NCI-H1694 treated with DMSO at 0.1 percent for 48 hours (cell line): ENCODE measurements around the gene KDM5B.
"Not testable (repeated sequence)": the region's sequence is repeated elsewhere in the genome, so short reads cannot be mapped to it uniquely, and the experiment has no call there.

Experiments used
- DNase-seq: peaks from one replicate; lab custom pipeline; 2025; lab: John Stamatoyannopoulos, UW

The KDM5B gene

GRCh38 chr1:202812176-202813026, 4.2 kb upstream of the KDM5B start:
- no peak for DNase-seq

DNA sequence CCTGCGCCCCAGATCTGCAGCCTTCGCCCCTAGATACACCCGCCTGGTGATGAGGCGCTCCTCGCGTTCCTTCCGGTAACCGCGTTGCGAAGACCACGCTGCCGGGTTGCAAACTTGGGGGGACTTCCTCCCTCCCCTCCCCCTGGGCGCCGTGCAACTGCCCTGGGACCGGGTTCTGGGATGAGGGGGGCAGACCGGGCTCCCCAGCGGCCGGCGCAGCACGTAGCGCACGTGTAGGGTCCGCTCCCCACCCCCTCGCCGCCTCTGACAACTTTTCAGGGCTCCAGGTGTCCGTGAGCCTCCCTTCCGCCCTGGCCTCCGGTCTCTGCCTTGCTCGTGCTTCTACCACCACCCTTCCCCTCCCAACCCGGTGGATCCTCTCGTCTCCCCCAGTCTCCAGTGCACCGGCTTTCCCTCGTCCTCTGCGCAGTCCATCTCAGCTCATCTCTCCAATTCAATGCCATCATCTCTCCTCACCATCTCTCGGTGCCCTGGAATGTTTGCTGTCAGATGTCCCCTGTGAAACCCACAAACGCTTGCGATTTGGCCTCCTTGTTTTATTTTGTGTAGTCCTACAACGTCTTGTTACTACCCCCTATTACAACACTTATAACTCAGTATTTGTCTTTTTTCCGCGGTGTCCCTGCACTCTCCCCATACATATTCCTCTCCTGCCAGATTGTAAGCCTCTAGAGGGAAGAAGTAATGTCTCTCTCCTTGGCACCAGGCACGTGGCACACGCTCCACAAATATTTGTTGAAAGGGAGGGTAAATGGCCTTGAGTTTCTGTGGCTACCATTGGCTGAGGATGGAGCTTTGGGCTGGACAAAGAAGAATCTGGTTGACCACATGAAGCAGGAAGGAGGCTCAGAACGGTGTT, 3.3 kb upstream of the KDM5B start:
- DNase-seq = no peak

DNA sequence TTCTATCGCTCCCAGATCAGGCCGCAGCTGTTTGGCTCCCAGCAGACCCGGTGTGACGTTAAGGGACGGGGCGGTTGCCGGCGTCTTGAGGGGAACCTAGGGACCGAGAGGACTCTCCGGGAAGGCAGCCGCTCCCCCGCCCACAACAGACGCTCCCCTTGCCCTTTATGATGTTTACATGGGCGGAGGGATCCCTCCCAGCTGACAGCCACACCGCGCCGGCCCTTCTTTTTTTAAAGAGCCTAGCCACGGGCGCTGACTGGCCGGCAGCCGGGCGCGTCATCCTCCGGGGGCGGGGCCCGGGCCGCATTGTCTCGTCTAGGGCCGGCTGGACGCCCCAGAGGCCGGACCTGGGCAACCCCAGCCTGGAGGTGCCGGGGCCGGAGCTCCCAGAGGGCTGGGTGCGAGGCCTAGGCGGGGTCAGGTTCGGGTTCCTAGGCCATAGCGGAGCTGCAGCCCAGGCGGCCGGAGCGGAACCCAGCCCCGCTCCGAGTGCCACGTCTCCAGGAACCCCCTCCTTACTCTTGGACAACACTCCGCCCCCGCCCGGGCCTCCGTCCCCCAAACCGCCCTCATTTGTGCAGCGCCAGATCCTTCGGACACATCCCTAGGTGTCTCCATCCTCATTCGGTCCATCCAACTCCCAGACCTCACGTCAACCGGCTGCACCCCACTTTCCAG, 2.5 kb upstream of the KDM5B start, which contains the start of gene PCAT6:
PCAT6 (plus strand) TSS at position 340 of the 681 bp plus-strand sequence.
- DNase-seq = peak; percentile 77

DNA sequence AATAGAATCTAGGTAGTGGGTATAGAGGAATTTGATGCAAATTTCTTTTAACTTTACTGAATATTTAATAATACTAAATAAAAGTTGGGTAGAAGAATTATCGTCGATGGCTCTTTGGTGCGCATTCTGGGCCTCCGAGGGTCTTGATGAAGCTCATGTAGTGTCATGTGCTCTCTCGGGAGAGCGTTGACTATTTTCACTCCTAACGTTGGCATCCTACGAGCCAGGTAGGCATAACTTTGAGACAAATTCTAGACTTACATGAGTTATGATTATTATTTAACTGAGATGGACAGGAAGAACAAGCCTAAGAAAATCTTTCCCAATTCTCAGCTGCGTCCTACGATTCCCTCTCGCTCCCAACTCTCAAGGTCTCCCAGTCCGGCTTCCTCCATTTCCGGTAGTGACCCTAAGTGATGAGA, 2.0 kb upstream of the KDM5B start:
- DNase-seq = no peak

GRCh38 chr1:202809597-202810159, 1.5 kb upstream of the KDM5B start:
- no peak for DNase-seq

DNA sequence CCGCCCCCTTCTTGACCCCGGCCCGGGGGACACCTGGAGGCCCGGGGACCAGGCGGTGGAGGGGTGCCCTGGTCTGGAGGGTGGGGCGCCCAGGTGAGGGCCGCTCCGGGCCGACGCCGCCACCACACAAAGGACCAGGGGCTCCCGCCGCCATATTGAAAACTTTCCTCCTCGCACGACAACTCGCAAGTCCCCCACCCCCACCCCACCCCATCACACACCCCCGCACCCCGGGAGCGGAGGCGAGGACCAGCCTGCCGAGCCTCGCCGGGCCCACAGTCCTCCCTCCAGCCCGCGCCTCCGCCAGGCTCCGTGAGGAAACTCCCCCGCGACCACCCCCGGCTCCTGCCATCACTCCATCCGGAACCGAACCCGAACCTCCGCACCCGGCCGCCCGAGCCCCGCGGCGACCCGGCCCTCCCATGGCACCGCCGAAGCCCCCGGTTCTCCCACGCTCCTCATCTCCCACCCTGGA, 733 bp downstream of the KDM5B start:
- DNase-seq = no peak

- no peak for DNase-seq
Measured at GRCh38 chr1:202806845-202807450, 1.3 kb downstream of the KDM5B start.

DNA sequence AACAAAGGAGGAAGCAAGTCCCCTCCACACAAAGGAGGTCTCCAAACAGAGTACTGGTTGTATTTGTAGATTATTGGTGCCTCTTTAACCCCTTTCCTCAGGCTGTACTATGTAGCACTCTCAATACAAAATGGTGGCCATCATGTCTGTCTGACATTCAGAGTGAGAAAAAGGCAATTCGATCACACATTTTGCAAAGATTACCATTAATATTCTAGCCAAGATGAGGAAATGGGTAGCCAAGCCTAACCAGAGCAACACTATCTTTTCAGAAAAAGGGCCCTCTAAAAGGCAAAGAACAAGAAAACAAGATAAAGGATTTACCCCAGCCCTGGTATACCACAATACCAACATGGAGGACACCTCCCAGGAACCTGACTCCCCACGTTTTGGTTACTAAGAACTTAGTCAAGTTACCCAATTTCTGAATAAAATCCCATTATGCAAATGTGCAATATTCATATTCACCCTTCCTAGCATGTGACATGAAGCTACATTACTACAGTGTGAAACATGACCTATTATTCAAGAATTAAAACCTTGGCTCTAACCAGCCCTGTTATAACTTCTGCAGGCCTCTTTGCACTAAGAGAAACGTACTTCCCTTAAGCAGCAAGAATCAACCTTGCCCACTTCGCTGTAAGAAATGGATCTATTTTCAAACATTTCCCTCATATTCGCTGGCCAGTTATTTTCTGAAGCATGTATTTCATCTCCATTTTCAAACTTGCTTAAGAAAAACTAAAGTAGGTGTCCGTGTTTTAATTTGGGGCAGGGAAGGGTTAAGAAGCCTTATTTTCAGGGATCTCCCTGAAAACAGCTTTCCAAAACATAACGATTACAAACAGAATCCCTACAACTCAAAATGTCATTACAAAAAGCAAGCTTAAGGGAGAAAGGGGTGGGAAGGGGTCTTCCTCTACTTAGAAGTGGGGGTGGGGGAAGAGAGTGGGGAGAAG, 2.1 kb downstream of the KDM5B start:
- DNase-seq = no peak

DNA sequence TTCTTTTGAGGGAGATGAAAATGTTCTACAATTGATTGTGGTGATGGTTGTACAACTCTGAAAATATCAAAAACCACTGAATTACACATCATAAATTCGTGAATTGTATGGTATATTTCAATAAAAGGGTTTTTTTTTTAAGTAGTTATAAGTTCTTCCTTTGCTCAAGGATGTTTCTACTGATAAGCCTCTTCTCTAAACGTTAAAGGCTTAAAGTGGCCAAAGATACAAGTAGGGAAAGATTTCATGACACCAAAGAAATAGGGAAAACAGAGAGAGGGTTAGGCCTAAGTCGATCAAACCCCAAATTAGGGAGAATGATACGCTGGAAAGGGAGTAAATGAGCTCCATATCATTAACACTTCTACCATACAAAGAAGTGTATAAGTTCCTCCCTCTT, 4.1 kb downstream of the KDM5B start:
- no peak for DNase-seq

GRCh38 chr1:202802998-202803932, 5.0 kb downstream of the KDM5B start:
- DNase-seq = no peak

DNA sequence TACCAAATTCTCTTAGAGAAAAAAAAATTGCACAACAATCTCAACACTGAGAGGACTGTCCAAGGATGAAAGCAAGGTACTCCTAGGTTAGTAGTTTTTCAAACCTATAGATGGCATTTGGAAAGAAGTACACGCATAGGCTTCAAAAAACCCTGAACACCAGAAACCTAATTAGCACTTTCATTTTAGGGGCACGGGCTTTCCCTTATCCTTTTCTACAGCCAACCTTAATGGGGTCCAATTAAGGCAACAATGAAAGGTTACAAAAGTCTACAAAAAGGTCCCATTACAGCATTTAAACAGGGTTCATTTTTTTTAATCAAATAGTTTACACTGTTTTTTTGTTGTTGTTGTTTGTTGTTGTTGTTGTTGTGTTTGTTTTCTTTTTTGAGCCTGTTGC, 6.2 kb downstream of the KDM5B start:
- DNase-seq = no peak

- no peak for DNase-seq
Measured at GRCh38 chr1:202801175-202801574, 7.0 kb downstream of the KDM5B start.

GRCh38 chr1:202800742-202801141, 7.5 kb downstream of the KDM5B start:
- DNase-seq = no peak

- DNase-seq = no peak
Measured at GRCh38 chr1:202798792-202799331, 9.4 kb downstream of the KDM5B start.

- DNase-seq = no peak
Measured at GRCh38 chr1:202798260-202798659, 10.0 kb downstream of the KDM5B start.

GRCh38 chr1:202796670-202797069, 11.6 kb downstream of the KDM5B start:
- no peak for DNase-seq

DNA sequence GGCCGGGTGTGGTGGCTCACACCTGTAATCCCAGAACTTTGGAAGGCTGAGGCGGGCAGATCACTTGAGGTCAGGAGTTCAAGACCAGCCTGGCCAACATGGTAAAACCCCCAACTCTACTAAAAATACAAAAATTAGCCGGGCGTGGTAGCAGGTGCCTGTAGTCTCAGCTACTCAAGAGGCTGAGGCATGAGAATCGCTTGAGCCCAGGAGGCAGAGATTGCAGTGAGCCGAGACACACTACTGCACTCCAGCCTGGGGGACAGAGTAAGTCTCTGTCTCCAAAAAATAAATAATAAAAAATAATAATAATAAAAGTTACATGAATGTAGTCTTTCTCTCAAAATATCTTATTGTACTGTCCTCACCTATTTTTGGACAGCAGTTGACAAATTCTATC, 13.3 kb downstream of the KDM5B start:
- DNase-seq = not testable (repeated sequence)

DNA sequence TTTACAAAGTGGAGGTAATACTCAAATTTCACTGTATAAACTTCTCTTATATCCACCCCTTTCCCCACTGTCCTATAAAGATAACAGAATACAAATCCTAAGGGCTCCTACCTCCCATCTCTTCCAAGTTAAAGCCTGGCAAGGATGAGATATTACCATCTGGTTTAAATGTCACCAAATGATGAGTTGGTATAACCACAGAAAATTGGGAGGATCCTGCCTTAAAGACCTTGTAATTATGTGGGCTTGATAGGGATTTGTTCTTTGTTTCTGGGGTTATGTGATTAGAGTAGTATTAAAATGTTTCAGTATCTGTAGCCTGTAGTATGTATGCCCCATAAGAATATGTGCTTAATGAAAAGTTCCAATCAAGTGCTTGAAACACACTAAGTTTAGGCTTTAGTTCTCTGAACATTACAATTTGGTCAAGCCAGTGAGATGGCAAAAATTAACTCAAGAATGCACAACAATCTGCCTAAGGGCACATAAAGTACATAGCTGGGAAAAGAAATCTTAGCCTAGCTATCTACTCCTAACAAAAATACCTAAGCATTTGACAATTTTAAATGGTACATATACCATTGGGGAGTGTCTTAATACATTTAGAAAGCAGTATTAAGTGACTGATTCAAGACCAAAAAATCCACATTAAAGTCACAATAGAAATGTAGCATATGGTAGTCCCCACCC, 14.0 kb downstream of the KDM5B start:
- no peak for DNase-seq
